ENCODE measurements around the gene VEZF1. TPM values are rescaled to one million over a fixed set of nuclear protein-coding genes. Genes with fewer than 3 reads are reported as not detected.

Gene VEZF1
- total and polyA plus RNA-seq, 2 donors (not counting 3 experiments of a cell fraction or from before 2014, with no cell fraction given), result 27.8 to 59.0 TPM

- POLR2A ChIA-PET, result interaction anchor here (0.7 kb wide), 2 partner anchors 8 to 85 kb away, joined by 3 read pairs; no protein-coding TSS in a partner anchor
- Histone ChIP-seq H3K27me3 (ENCODE audit: control insufficient read depth in 2 of 2, insufficient read depth in 2 of 2, low read length in 2 of 2) (no peaks in the 10 kb centered on the region), H3K79me2 (ENCODE audit: control insufficient read depth, insufficient read depth, low read length) (no peaks in the 10 kb centered on the region), H3K36me3 (ENCODE audit: control insufficient read depth in 2 of 2, extremely low read depth in 1 of 2, insufficient read depth in 2 of 2, low read length in 2 of 2) (no peaks in the 10 kb centered on the region), H2AFZ (ENCODE audit: low read depth, low read length) (no peak overlapping the region), H3K27ac (ENCODE audit: insufficient read depth, low read depth, low read length) (no peak overlapping the region), H3K9me3 (replicated peaks; ENCODE audit: control insufficient read depth, insufficient read depth, low read length) (no peaks in the 10 kb centered on the region), H3K9ac (replicated peaks; ENCODE audit: extremely low read depth, insufficient read depth, low read length) (no peak overlapping the region), H3K4me2 (ENCODE audit: insufficient read depth, low read length) (no peak overlapping the region), H3K4me3 (replicated peaks in 1 of 3; ENCODE audit: insufficient read depth in 1 of 3, low read depth in 1 of 3, low read length in 3 of 3) (no peak overlapping the region), H3K4me1 (ENCODE audit: control insufficient read depth, extremely low read depth, insufficient read depth, low read length) (peaks cover 12% of the 10 kb centered on the region), H3K9me1 (replicated peaks; ENCODE audit: control insufficient read depth, extremely low read depth, insufficient read depth, low read length) (no peaks in the 10 kb centered on the region), H4K20me1 (replicated peaks; ENCODE audit: control insufficient read depth, extremely low read depth, insufficient read depth, low read length) (no peaks in the 10 kb centered on the region)
- CTCF ChIA-PET, result interaction anchor here (1.3 to 1.9 kb wide), 2 partner anchors 9 to 16 kb away, joined by 4 read pairs; partner anchors contain the start of gene CUEDC1
- no peak for TF ChIP-seq POLR2AphosphoS5 (IDR thresholded peaks at IDR 0.05; ENCODE audit: insufficient read depth, low read depth, low read length)
- TF ChIP-seq, protein P1, sequence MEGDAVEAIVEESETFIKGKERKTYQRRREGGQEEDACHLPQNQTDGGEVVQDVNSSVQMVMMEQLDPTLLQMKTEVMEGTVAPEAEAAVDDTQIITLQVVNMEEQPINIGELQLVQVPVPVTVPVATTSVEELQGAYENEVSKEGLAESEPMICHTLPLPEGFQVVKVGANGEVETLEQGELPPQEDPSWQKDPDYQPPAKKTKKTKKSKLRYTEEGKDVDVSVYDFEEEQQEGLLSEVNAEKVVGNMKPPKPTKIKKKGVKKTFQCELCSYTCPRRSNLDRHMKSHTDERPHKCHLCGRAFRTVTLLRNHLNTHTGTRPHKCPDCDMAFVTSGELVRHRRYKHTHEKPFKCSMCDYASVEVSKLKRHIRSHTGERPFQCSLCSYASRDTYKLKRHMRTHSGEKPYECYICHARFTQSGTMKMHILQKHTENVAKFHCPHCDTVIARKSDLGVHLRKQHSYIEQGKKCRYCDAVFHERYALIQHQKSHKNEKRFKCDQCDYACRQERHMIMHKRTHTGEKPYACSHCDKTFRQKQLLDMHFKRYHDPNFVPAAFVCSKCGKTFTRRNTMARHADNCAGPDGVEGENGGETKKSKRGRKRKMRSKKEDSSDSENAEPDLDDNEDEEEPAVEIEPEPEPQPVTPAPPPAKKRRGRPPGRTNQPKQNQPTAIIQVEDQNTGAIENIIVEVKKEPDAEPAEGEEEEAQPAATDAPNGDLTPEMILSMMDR (IDR thresholded peaks at IDR 0.05; ENCODE audit: extremely low read depth in 1 of 2, insufficient read depth in 1 of 2, low read depth in 1 of 2, low read length in 2 of 2), result no peak
- intact Hi-C loops (cut with micrococcal nuclease), result no loop called here
- no TSS peak for BruUV-seq (replicated peaks)
- dilution Hi-C loops (cut with MboI; ENCODE audit: extremely low pct_ligation_motif_present, low sequenced_read_pairs), result no loop called here
- DNase-seq (ENCODE audit: low read depth, low spot score) (no peak), FAIRE-seq (no peak)
These were observed 48.3 kb downstream of the VEZF1 start for GRCh38 chr17:57939797-57940196.

- H3K79me2 ChIP-seq (ENCODE audit: control insufficient read depth, insufficient read depth, low read length), result no peaks in the 10 kb centered on the region
- H3K9me3 ChIP-seq (replicated peaks; ENCODE audit: control insufficient read depth, insufficient read depth, low read length), result no peaks in the 10 kb centered on the region
- no peak overlapping the region for H3K4me2 ChIP-seq (ENCODE audit: insufficient read depth, low read length)
- TF ChIP-seq, protein P1 (IDR thresholded peaks at IDR 0.05; ENCODE audit: extremely low read depth in 1 of 2, insufficient read depth in 1 of 2, low read depth in 1 of 2, low read length in 2 of 2), result no peak
- TF ChIP-seq POLR2A (IDR thresholded peaks at IDR 0.05; ENCODE audit: low read depth, low read length), result no peak
- TF ChIP-seq, protein P2, sequence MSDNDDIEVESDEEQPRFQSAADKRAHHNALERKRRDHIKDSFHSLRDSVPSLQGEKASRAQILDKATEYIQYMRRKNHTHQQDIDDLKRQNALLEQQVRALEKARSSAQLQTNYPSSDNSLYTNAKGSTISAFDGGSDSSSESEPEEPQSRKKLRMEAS (IDR thresholded peaks at IDR 0.05; ENCODE audit: insufficient read depth, insufficient read length), result no peak
- TF ChIP-seq GATA2 (IDR thresholded peaks at IDR 0.05; ENCODE audit: insufficient read depth, insufficient read length, low read depth, low read length), result no peak
- TF ChIP-seq EZH2 (IDR thresholded peaks at IDR 0.05; ENCODE audit: borderline replicate concordance, low read depth, low read length, severe bottlenecking), result no peak
- TF ChIP-seq FOS (IDR thresholded peaks at IDR 0.05; ENCODE audit: borderline replicate concordance, insufficient read depth, low read length), result no peak
- no peak for TF ChIP-seq JUN (IDR thresholded peaks at IDR 0.05; ENCODE audit: borderline replicate concordance, insufficient read depth, insufficient read length, low read depth)
- TF ChIP-seq POLR2AphosphoS5 (IDR thresholded peaks at IDR 0.05; ENCODE audit: insufficient read depth, low read depth, low read length), result no peak
- no TSS peak for BruUV-seq (replicated peaks)
- H2AFZ ChIP-seq (ENCODE audit: low read depth, low read length), result no peak overlapping the region
- H3K36me3 ChIP-seq (ENCODE audit: control insufficient read depth in 2 of 2, extremely low read depth in 1 of 2, insufficient read depth in 2 of 2, low read length in 2 of 2), result no peaks in the 10 kb centered on the region
- no peaks in the 10 kb centered on the region for H3K9me1 ChIP-seq (replicated peaks; ENCODE audit: control insufficient read depth, extremely low read depth, insufficient read depth, low read length)
- no peaks in the 10 kb centered on the region for H3K27me3 ChIP-seq (ENCODE audit: control insufficient read depth in 2 of 2, insufficient read depth in 2 of 2, low read length in 2 of 2)
- no peaks in the 10 kb centered on the region for H4K20me1 ChIP-seq (replicated peaks; ENCODE audit: control insufficient read depth, extremely low read depth, insufficient read depth, low read length)
- DNase-seq (ENCODE audit: low read depth, low spot score) (no peak), FAIRE-seq (no peak)
- no peak overlapping the region for H3K9ac ChIP-seq (replicated peaks; ENCODE audit: extremely low read depth, insufficient read depth, low read length)
- ChIA-PET POLR2A (no interaction called here), CTCF (interaction anchor here (0.9 to 2.0 kb wide), 4 partner anchors 10 to 18 kb away, joined by 3 to 10 read pairs (median 4); partner anchors contain the start of gene CUEDC1)
- H3K4me3 ChIP-seq (replicated peaks in 1 of 3; ENCODE audit: insufficient read depth in 1 of 3, low read depth in 1 of 3, low read length in 3 of 3), result no peak overlapping the region
- dilution Hi-C loops (cut with MboI; ENCODE audit: extremely low pct_ligation_motif_present, low sequenced_read_pairs), result no loop called here
- H3K4me1 ChIP-seq (ENCODE audit: control insufficient read depth, extremely low read depth, insufficient read depth, low read length), result peaks cover 12% of the 10 kb centered on the region
- no peak overlapping the region for H3K27ac ChIP-seq (ENCODE audit: insufficient read depth, low read depth, low read length)
- intact Hi-C loops (cut with micrococcal nuclease), result no loop called here
These were observed 50.0 kb downstream of the VEZF1 start for GRCh38 chr17:57938061-57938502.

Data from endothelial cell of umbilical vein (primary cell).